Stimulated activated CD8-positive, alpha-beta memory T cell treated with anti-CD3 and anti-CD28 coated beads, Interleukin-7, amount 100 ng/mL, for 24 hours (primary cell): ENCODE measurements around the gene YKT6.
"Not testable (repeated sequence)": the region's sequence is repeated elsewhere in the genome, so short reads cannot be mapped to it uniquely, and the experiment has no call there.

Source experiments
- DNase-seq: peaks from one replicate; pipeline ENCODE4 v3.0.0-alpha.2; 2020; ENCODE audit warnings: low read depth

Gene YKT6

GRCh38 chr7:44172803-44173424 lies 27.9 kb upstream of the YKT6 start:
- DNase-seq: no peak

GRCh38 chr7:44173911-44174693 lies 26.7 kb upstream of the YKT6 start:
- DNase-seq: no peak

- DNase-seq: not testable (repeated sequence)
Observed at GRCh38 chr7:44174694-44174948, 26.2 kb upstream of the YKT6 start.

- no peak for DNase-seq
Observed at GRCh38 chr7:44175730-44176129, 25.0 kb upstream of the YKT6 start.

- DNase-seq: no peak
Observed at GRCh38 chr7:44176486-44176885, 24.3 kb upstream of the YKT6 start.

- DNase-seq: no peak
Observed at GRCh38 chr7:44177570-44178131, 23.1 kb upstream of the YKT6 start.

GRCh38 chr7:44180631-44181030 lies 20.1 kb upstream of the YKT6 start:
- DNase-seq: no peak

GRCh38 chr7:44182827-44183226 lies 18.0 kb upstream of the YKT6 start:
- DNase-seq: no peak

- DNase-seq: no peak
Observed at GRCh38 chr7:44183386-44183785, 17.4 kb upstream of the YKT6 start.

GRCh38 chr7:44184206-44184872 lies 16.4 kb upstream of the YKT6 start:
- no peak for DNase-seq

- DNase-seq: no peak
Observed at GRCh38 chr7:44184873-44185446, 15.8 kb upstream of the YKT6 start.

GRCh38 chr7:44185729-44186128 lies 15.0 kb upstream of the YKT6 start:
- no peak for DNase-seq

GRCh38 chr7:44186736-44187135 lies 14.0 kb upstream of the YKT6 start:
- no peak for DNase-seq

- no peak for DNase-seq
Observed at GRCh38 chr7:44187636-44188416, 13.0 kb upstream of the YKT6 start.

GRCh38 chr7:44188480-44189225 lies 12.1 kb upstream of the YKT6 start:
- DNase-seq: no peak

- DNase-seq: no peak
Observed at GRCh38 chr7:44189286-44189992, 11.3 kb upstream of the YKT6 start, which contains the start of gene GCK. TSS of gene GCK (minus strand) at chr7:44189439. CDS start at chr7:44188953, 486 bp downstream.

GRCh38 chr7:44189993-44190872 lies 10.5 kb upstream of the YKT6 start:
- DNase-seq: no peak

GRCh38 chr7:44191171-44191570 lies 9.6 kb upstream of the YKT6 start:
- no peak for DNase-seq

- DNase-seq: no peak
Observed at GRCh38 chr7:44193011-44193802, 7.6 kb upstream of the YKT6 start.
